ENCODE measurements around the gene ZNF587.
"Not testable (repeated sequence)": the region's sequence is repeated elsewhere in the genome, so short reads cannot be mapped to it uniquely, and the experiment has no call there.

The ZNF587 gene

DNA sequence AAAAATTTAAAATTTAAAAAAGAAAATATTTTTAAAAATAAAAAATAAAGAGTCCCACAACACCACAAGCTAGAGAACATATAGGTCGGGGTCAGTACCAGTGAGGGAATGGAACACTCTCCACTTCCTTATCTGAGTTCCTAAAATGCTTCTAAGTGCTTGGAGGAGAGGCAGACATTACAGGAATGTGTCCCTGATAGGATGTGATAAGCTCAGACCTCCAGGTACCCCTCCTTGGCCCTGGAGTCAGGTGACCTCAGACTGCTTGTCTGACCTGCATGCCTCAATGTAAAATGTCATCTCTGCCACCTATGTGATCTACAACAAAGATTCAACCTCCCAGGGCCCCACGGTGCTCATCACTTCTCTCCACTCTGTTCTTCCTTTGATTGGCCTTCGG is 36.4 kb downstream of the ZNF587 start:
- 0 out of 2 replicates have a peak, but pooled peaks cover 3% of the 10 kb centered on the region for H3K36me3 ChIP-seq (replicated peaks)
- no peak overlapping the region for H3K4me3 ChIP-seq
- in situ Hi-C loops (cut with MboI; ENCODE audit: low sequenced_read_pairs) = no loop called here

DNA sequence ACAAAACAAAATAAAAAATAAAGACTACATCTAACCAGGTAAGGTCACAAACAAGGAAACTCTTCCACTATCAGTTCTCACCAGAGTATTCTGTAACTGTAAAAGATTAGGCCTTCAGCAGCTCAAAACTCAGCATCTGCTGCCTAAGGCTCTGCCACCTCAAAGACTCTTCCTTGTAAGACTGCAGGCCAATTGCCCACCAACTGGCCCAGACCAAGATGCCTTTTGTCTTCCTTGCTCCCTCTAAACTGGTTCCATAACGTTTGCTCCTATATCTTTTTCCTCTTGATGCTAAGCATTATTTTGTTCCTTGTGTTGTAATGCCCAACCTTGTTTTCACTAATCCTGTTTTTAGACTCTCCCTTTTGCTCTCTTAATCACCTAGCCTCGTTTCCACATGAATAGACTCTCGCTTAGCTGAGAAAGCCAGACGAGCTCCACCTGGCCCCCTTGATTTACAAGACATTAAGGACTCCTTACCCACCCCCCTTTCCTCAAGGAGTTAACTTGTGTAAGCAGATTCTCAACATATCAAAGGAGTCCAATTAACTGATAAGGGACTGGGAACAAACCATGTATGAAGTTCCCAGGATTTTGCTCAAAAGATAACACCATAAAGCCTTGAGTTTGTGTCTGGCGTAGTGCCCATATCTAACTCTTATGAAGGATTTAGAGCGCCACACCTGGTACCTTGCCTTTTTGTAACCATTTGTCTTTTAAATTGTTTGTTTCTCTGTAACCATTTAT is 37.7 kb downstream of the ZNF587 start:
- in situ Hi-C loops (cut with MboI; ENCODE audit: low sequenced_read_pairs) = no loop called here
- DNase-seq (ENCODE audit: low spot score in 2 of 2) = peak; percentile 79 to 98
- Histone ChIP-seq H3K4me1 (peaks cover 16% of the 10 kb centered on the region), H3K9me3 (no peaks in the 10 kb centered on the region; the same call in 1 of the 2 replicates), H3K36me3 (replicated peaks) (0 out of 2 replicates have a peak, but pooled peaks cover 3% of the 10 kb centered on the region), H3K27me3 (ENCODE audit: low read depth) (no peaks in the 10 kb centered on the region), H3K4me3 (no peak overlapping the region)

More for the DNA sequence above, 36.4 kb downstream of the ZNF587 start:
- no peaks in the 10 kb centered on the region for H3K27me3 ChIP-seq (ENCODE audit: low read depth)
- H3K9me3 ChIP-seq = no peaks in the 10 kb centered on the region; the same call in 1 of the 2 replicates
- H3K4me1 ChIP-seq = peaks cover 16% of the 10 kb centered on the region
- no peak for DNase-seq (ENCODE audit: low spot score in 2 of 2)

DNA sequence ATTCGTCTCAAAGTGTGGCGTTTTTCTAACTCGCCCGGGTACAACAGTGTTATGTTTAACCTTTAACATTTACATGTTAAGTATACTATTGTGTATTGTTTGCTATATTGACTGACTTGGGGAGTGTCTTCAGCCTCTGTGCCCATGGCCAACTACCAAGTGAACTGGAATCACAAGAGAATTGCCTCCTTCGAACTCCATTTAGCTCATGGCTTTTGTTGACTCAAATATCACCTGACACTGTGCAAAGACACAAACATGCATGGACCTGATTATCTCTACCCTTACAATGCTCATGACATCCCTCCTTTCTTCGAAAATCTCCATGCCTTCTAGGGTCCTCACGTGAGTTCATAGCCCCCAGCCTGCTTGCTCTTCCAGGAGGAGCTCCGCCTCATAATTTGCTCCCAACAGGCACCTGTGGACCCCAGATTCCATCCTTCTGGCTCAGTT is 38.5 kb downstream of the ZNF587 start:
- H3K4me3 ChIP-seq = no peak overlapping the region

DNA sequence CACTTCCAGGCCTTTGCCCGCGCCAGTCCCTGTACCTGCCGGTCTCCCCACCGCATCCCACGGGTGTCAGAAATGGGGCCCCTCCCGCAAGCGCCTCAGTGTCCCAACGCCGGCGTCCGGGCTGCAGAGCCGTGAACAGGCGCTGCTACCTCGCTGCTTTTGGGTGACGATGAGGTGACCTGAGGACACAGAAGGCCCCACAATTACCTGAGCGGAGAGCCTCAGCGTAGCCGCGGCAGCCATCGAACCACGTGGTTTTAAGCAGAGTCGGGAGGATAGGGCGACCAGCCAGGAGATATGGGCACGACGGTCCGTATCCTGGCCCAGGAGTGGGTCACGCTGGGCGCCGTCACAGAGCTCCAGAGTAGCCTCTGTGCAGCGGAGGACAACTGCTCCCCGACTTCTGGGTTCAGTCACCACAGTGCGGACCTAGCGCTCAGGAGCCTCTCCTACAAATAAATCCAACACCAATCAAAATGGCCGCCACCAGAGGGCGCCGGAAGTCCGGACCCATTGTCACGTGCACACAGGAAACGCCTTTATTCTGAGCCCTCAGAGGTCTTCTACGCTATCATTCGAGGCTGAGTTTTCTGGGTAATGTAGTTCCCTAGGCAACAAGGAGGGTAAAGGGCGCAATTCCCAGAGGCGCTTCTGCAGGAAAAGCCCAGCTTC is 39.0 kb downstream of the ZNF587 start, which contains the start of gene ZNF814:
ZNF814 (minus strand) TSS at position 478 of the 672 bp plus-strand sequence; CDS start at position 243, 235 bp downstream.
- Histone ChIP-seq H3K9me3 (no peaks in the 10 kb centered on the region; the same call in 1 of the 2 replicates), H3K27me3 (ENCODE audit: low read depth) (no peaks in the 10 kb centered on the region), H3K4me1 (peaks cover 16% of the 10 kb centered on the region), H3K4me3 (no peak within 1 kb of the TSS), H3K36me3 (replicated peaks) (0 out of 2 replicates have a peak, but pooled peaks cover 3% of the 10 kb centered on the region)
- in situ Hi-C loops (cut with MboI; ENCODE audit: low sequenced_read_pairs) = no loop called here
- peak in 1 of 2 experiments; percentile 26 for DNase-seq (ENCODE audit: low spot score in 2 of 2)

More for the DNA sequence above, 38.5 kb downstream of the ZNF587 start:
- DNase-seq (ENCODE audit: low spot score in 2 of 2) = peak; percentile 18 to 37
- Histone ChIP-seq H3K4me1 (peaks cover 16% of the 10 kb centered on the region), H3K9me3 (no peaks in the 10 kb centered on the region; the same call in 1 of the 2 replicates), H3K36me3 (replicated peaks) (0 out of 2 replicates have a peak, but pooled peaks cover 3% of the 10 kb centered on the region), H3K27me3 (ENCODE audit: low read depth) (no peaks in the 10 kb centered on the region)
- in situ Hi-C loops (cut with MboI; ENCODE audit: low sequenced_read_pairs) = no loop called here

DNA sequence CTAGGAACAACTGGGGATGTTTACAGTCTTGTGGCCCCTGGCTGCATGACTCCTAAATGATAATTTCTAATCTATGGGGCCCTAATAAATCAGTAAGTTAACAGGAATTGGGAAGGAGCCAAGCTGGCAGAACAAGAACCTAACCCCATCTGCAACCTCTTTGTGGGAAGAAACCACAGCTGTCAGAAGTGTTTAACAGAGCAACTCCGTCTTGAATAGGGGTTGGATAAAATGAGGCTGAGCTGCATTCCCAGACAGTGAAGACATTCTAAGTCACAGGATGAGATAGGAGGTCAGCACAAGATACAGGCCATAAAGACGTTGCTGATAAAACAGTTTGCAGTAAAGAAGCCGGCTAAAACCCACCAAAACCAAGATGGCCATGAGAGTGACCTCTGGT is 41.0 kb downstream of the ZNF587 start:
- peaks cover 16% of the 10 kb centered on the region for H3K4me1 ChIP-seq
- H3K36me3 ChIP-seq (replicated peaks); H3K4me3 ChIP-seq; H3K9me3 ChIP-seq; DNase-seq (ENCODE audit: low spot score in 2 of 2); in situ Hi-C loops (cut with MboI; ENCODE audit: low sequenced_read_pairs); H3K27me3 ChIP-seq (ENCODE audit: low read depth): not testable (repeated sequence)

DNA sequence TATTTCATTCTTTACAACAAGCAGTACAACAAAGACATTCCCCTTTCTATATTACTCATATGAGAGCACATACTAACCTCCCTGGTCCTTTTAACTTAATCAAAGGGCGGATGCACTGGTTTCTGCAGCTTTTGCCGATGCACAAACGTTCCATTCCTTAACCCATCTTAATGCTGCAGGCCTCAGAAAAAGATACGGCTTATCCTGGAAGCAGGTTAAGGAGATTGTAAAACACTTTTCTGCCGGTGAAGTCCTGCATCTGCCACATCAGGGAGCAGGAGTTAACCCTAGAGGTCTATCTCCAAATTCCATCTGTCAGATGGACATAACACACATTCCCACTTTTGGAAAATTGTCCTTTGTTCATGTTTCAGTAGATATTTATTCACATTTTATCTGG is 50.7 kb downstream of the ZNF587 start:
- no peak overlapping the region for H3K4me3 ChIP-seq
- no peaks in the 10 kb centered on the region for H3K4me1 ChIP-seq
- DNase-seq (ENCODE audit: low spot score in 2 of 2) = no peak
- H3K9me3 ChIP-seq = no peaks in the 10 kb centered on the region
- H3K36me3 ChIP-seq (replicated peaks) = no peaks in the 10 kb centered on the region
- no peaks in the 10 kb centered on the region for H3K27me3 ChIP-seq (ENCODE audit: low read depth)
- in situ Hi-C loops (cut with MboI; ENCODE audit: low sequenced_read_pairs) = no loop called here

DNA sequence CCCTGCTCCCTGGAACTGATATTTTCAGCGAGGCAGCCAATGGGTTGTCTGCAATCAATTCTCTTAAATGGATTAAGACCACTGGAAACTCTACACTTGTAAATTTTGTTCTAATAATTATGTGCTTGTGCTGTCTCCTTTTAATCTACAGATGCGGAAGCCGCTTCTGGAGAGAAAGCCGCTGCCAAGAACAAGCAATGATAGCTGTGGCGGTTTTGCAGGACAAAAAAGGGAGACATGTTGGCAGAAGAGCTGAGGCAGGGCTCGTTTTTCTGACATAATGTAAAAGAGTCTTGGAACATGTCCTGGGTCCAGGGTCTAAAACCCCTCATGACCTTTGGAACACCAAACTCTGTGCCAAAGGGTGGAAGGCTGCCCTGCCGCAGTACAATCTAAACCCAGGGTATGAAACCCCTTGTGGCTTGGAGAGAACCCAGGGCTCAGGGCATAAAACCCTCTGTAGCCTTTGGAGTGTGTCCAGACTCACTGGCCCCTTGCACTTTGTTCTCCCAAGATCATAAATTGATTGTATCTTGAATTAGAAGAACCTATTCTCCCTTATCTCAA is 54.0 kb downstream of the ZNF587 start:
- Histone ChIP-seq H3K9me3 (no peaks in the 10 kb centered on the region), H3K27me3 (ENCODE audit: low read depth) (no peaks in the 10 kb centered on the region), H3K4me3 (no peak overlapping the region), H3K4me1 (no peaks in the 10 kb centered on the region), H3K36me3 (replicated peaks) (no peaks in the 10 kb centered on the region; the same call in 1 of the 2 replicates)
- DNase-seq (ENCODE audit: low spot score in 2 of 2) = no peak
- in situ Hi-C loops (cut with MboI; ENCODE audit: low sequenced_read_pairs) = no loop called here

DNA sequence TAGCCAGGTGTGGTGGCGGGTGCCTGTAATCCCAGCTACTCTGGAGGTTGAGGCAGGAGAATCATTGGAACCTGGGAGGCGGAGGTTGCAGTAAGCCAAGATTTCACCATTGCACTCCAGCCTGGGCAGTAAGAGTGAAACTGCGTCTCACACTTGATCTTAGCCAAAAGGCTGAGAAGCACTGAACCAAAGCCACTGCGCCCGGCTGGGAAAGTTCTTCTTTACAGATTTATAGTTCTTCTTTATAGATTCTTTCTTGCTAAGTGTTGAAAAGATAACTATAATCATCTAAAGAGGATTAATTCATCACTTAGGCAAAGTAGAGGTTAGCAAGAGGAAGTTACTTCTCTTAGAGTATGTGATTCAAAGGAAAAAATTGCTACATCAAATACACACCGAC is 55.6 kb downstream of the ZNF587 start:
- Histone ChIP-seq H3K4me1 (no peaks in the 10 kb centered on the region), H3K36me3 (replicated peaks) (peaks cover 3% of the 10 kb centered on the region; the same call in 1 of the 2 replicates), H3K27me3 (ENCODE audit: low read depth) (no peaks in the 10 kb centered on the region), H3K4me3 (no peak overlapping the region), H3K9me3 (no peaks in the 10 kb centered on the region)
- in situ Hi-C loops (cut with MboI; ENCODE audit: low sequenced_read_pairs) = no loop called here
- no peak for DNase-seq (ENCODE audit: low spot score in 2 of 2)

DNA sequence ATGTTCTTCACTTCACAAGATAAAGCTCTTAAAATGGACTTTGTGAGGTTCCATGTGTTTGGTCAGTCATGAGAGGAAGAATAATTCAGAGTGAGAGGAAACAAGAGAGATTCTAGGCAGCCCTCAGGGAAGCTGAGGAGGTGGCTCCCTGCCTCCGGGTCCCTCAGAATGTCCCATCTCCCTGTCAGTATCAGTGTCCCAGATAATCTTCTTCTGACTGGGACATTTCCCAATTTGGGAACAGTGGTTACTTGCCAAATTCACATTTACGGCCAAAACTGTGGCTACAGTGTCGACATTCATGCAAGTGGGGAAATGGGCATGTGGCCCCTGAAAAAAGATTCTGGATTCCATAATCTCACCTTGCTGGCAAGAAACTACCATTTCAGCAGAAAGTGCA is 57.7 kb downstream of the ZNF587 start:
- Histone ChIP-seq H3K4me3 (no peak overlapping the region), H3K27me3 (ENCODE audit: low read depth) (no peaks in the 10 kb centered on the region), H3K4me1 (no peaks in the 10 kb centered on the region), H3K36me3 (replicated peaks) (peaks cover 11% of the 10 kb centered on the region), H3K9me3 (no peaks in the 10 kb centered on the region)
- in situ Hi-C loops (cut with MboI; ENCODE audit: low sequenced_read_pairs) = no loop called here
- no peak for DNase-seq (ENCODE audit: low spot score in 2 of 2)

DNA sequence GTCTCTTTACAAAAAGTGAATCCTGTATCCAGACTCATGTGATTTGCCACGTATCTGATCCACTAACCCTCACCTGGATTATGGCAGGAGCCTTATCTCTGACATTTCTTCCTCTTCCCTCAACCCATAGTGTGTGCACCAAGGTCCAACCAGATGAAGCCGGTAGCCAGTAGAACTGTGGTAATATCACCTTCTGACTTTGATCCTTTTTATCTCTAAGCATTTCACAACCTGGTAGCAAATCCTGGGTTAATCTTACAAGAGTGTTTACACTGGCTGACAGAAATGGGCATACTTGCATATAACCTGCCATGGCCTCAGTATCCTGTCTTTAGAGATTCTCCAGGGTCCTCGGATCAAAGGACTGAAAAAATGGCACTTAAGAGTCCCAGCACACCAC is 64.9 kb downstream of the ZNF587 start:
- Histone ChIP-seq H3K4me3 (no peak overlapping the region), H3K36me3 (replicated peaks) (peaks cover 14% of the 10 kb centered on the region), H3K4me1 (no peaks in the 10 kb centered on the region), H3K27me3 (ENCODE audit: low read depth) (no peaks in the 10 kb centered on the region), H3K9me3 (no peaks in the 10 kb centered on the region)
- no peak for DNase-seq (ENCODE audit: low spot score in 2 of 2)
- in situ Hi-C loops (cut with MboI; ENCODE audit: low sequenced_read_pairs) = no loop called here
